ENCODE data around the gene SV2C. TPM values are rescaled to one million over a fixed set of nuclear protein-coding genes. Genes with fewer than 3 reads are reported as not detected.
A peak's percentile ranks its signal among the peaks of the same experiment; 100 is the strongest.

The SV2C gene
- total RNA-seq, 4 donors from 2014 or later = 0.87 to 1.7 (median 1.4) TPM

GRCh38 chr5:76303921-76304320 lies 220.7 kb downstream of the SV2C start:
- H3K27ac ChIP-seq = no peak overlapping the region
- WGBS, 2 donors = 69 to 77% methylated on average over 7 of the region's 7 CpGs
- no peaks in the 10 kb centered on the region for H3K9me3 ChIP-seq
- H3K36me3 ChIP-seq = no peaks in the 10 kb centered on the region
- no peak overlapping the region for H3K4me3 ChIP-seq
- H3K4me1 ChIP-seq = peaks cover 0 to 8% (median 0%) of the 10 kb centered on the region in 4 donors
- no peak for DNase-seq (ENCODE audit: low spot score in 2 of 2)
- TF ChIP-seq, protein P1, sequence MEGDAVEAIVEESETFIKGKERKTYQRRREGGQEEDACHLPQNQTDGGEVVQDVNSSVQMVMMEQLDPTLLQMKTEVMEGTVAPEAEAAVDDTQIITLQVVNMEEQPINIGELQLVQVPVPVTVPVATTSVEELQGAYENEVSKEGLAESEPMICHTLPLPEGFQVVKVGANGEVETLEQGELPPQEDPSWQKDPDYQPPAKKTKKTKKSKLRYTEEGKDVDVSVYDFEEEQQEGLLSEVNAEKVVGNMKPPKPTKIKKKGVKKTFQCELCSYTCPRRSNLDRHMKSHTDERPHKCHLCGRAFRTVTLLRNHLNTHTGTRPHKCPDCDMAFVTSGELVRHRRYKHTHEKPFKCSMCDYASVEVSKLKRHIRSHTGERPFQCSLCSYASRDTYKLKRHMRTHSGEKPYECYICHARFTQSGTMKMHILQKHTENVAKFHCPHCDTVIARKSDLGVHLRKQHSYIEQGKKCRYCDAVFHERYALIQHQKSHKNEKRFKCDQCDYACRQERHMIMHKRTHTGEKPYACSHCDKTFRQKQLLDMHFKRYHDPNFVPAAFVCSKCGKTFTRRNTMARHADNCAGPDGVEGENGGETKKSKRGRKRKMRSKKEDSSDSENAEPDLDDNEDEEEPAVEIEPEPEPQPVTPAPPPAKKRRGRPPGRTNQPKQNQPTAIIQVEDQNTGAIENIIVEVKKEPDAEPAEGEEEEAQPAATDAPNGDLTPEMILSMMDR (IDR thresholded peaks at IDR 0.05) = no peak
- TF ChIP-seq POLR2A (IDR thresholded peaks at IDR 0.05) = no peak
- TF ChIP-seq EP300 (IDR thresholded peaks at IDR 0.05) = no peak
- H3K27me3 ChIP-seq = no peaks in the 10 kb centered on the region

GRCh38 chr5:76305269-76305668 lies 222.1 kb downstream of the SV2C start:
- Histone ChIP-seq H3K27me3 (no peaks in the 10 kb centered on the region), H3K9me3 (no peaks in the 10 kb centered on the region), H3K4me1 (peaks cover 0 to 8% (median 0%) of the 10 kb centered on the region in 4 donors), H3K36me3 (no peaks in the 10 kb centered on the region), H3K27ac (peak overlapping the region in 2 of 4 donors; percentile 14 to 24), H3K4me3 (no peak overlapping the region)
- TF ChIP-seq, protein P1 (IDR thresholded peaks at IDR 0.05) = no peak
- no peak for TF ChIP-seq EP300 (IDR thresholded peaks at IDR 0.05)
- DNase-seq (ENCODE audit: low spot score in 2 of 2) = no peak
- 51 to 53% methylated on average over 2 of the region's 2 CpGs for WGBS, 2 donors

DNA sequence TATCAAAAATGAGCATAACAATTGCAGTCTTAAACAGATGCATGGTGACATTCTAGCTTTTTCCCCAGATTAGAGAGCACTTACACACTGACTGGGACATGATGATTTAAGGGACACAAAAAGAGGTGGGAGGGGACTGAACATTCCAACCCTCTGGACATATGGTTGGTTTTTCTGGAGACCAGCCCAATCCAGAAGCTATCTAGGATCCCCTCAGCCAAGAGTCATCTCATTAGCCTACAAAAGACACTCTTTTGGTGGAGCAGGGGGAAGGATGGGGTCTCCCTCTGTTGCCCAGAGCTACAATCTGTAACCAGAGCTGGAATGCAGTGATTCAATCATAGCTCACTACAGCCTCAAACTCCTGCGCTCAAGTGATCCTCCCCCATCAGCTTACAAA lies 222.6 kb downstream of the SV2C start:
- no peak for DNase-seq (ENCODE audit: low spot score in 2 of 2)
- H3K27me3 ChIP-seq = no peaks in the 10 kb centered on the region
- peak overlapping the region in 2 of 4 donors; percentile 14 for H3K27ac ChIP-seq
- no peaks in the 10 kb centered on the region for H3K9me3 ChIP-seq
- no peak overlapping the region for H3K4me3 ChIP-seq
- H3K36me3 ChIP-seq = no peaks in the 10 kb centered on the region
- WGBS, 2 donors = 83 to 95% methylated on average over 1 of the region's 1 CpG
- H3K4me1 ChIP-seq = peaks cover 0 to 8% (median 0%) of the 10 kb centered on the region in 4 donors
- TF ChIP-seq POLR2A (IDR thresholded peaks at IDR 0.05) (no peak), EP300 (IDR thresholded peaks at IDR 0.05) (no peak)
- TF ChIP-seq, protein P1 (IDR thresholded peaks at IDR 0.05) = no peak

DNA sequence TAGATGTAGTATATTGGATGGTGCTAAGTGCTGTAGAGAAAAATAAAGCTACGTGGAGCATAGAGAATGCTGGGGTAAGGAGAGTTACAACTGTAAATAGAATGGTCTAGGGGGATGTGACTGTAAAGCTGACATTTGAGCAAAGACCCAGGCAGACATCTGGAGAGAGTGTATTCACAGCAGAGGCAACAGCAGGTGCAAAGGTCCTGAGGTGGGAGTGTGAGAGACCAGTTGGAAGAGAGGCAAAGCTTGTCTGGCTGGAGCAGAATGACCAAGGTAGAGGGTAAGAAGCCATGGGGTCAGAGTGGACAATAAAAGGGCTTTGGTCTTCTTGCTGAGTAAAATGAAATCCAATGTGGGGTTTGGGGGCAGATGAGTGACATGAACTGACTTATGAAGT lies 227.0 kb downstream of the SV2C start:
- Histone ChIP-seq H3K27ac (no peak overlapping the region), H3K9me3 (no peaks in the 10 kb centered on the region), H3K4me1 (peaks cover 0 to 7% (median 0%) of the 10 kb centered on the region in 4 donors), H3K27me3 (no peaks in the 10 kb centered on the region), H3K36me3 (no peaks in the 10 kb centered on the region), H3K4me3 (no peak overlapping the region)
- WGBS, 2 donors = 90 to 100% methylated on average over 1 of the region's 1 CpG
- no peak for DNase-seq (ENCODE audit: low spot score in 2 of 2)
- TF ChIP-seq POLR2A (IDR thresholded peaks at IDR 0.05) = no peak
- TF ChIP-seq, protein P1 (IDR thresholded peaks at IDR 0.05) = no peak

- TF ChIP-seq, protein P1 (IDR thresholded peaks at IDR 0.05) = no peak
- TF ChIP-seq EP300 (IDR thresholded peaks at IDR 0.05) (no peak), POLR2A (IDR thresholded peaks at IDR 0.05) (no peak)
- Histone ChIP-seq H3K36me3 (no peaks in the 10 kb centered on the region), H3K4me1 (no peaks in the 10 kb centered on the region), H3K9me3 (no peaks in the 10 kb centered on the region), H3K27me3 (no peaks in the 10 kb centered on the region), H3K27ac (no peak overlapping the region), H3K4me3 (no peak overlapping the region)
- DNase-seq (ENCODE audit: low spot score in 2 of 2) = no peak
- 63 to 67% methylated on average over 4 of the region's 4 CpGs for WGBS, 2 donors
These were observed 229.6 kb downstream of the SV2C start for GRCh38 chr5:76312783-76313182.

Measured in tibial nerve (tissue), 4 donors.